ENCODE results near the gene EFEMP1. TPM values are rescaled to one million over a fixed set of nuclear protein-coding genes. Genes with fewer than 3 reads are reported as not detected.

Gene EFEMP1
- total RNA-seq, 1 experiment from 2014 or later, result 24.0 TPM

DNA sequence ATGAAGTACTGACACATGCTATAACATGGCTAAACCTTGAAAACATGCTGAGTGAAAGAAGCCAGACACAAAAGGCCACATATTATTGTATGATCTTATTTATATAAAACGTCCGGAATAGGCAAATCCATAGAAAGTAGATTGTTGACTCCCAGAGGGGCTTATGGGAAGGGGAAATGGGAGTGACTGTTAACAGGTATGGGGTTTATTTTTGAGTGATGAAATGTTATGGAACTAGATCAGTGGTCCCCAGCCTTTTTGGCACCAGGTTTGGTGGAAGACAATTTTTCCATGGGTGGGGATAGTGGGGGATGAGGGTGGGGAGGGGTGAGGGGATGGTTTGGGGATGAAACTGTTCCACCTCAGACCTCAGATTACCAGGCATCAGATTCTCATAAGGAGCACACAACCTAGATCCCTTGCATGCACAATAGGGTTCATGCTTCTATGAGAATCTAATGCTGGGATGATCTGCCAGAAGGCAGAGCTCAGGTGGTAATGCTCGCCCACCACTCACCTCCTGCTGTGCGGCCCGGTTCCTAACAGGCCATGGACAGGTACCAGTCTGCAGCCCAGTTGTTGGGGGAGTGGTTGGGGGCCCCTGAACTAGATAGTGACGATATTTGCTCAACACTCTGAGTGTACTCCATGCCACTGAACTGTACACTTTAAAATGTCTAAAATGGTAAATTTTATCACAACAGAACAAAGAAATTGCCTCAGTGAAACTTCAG, 59.1 kb downstream of the EFEMP1 start:
- Mint-ChIP-seq H3K4me1 (peaks cover 3% of the 10 kb centered on the region), H3K4me3 (no peak overlapping the region), H3K27me3 (ENCODE audit: low read depth) (no peaks in the 10 kb centered on the region), H3K9me3 (no peaks in the 10 kb centered on the region), H3K36me3 (no peaks in the 10 kb centered on the region), H3K27ac (no peak overlapping the region)
- ATAC-seq (no peak), DNase-seq (ENCODE audit: low spot score) (no peak)
- CTCF ChIA-PET, result no interaction called here
- POLR2A ChIA-PET, result no interaction called here
- TF ChIP-seq FOXP1 (CRISPR knock-in tag; IDR thresholded peaks at IDR 0.05; ENCODE audit: borderline replicate concordance) (no peak), TEAD1 (CRISPR knock-in tag; IDR thresholded peaks at IDR 0.05) (no peak), ZNF416 (CRISPR knock-in tag; IDR thresholded peaks at IDR 0.05) (no peak), JAZF1 (CRISPR knock-in tag; IDR thresholded peaks at IDR 0.05) (no peak), GRHL2 (CRISPR knock-in tag; IDR thresholded peaks at IDR 0.05; ENCODE audit: insufficient replicate concordance, severe bottlenecking) (no peak), ZNF671 (CRISPR knock-in tag; IDR thresholded peaks at IDR 0.05) (no peak), TCF7 (CRISPR knock-in tag; IDR thresholded peaks at IDR 0.05; ENCODE audit: low read depth) (no peak), GTF2I (CRISPR knock-in tag; conservative IDR thresholded peaks at IDR 0.05) (no peak), SOX15 (CRISPR knock-in tag; IDR thresholded peaks at IDR 0.05) (no peak), ZNF232 (CRISPR knock-in tag; IDR thresholded peaks at IDR 0.05) (no peak), CREM (CRISPR knock-in tag; IDR thresholded peaks at IDR 0.05) (no peak)
- TF ChIP-seq, protein P1, sequence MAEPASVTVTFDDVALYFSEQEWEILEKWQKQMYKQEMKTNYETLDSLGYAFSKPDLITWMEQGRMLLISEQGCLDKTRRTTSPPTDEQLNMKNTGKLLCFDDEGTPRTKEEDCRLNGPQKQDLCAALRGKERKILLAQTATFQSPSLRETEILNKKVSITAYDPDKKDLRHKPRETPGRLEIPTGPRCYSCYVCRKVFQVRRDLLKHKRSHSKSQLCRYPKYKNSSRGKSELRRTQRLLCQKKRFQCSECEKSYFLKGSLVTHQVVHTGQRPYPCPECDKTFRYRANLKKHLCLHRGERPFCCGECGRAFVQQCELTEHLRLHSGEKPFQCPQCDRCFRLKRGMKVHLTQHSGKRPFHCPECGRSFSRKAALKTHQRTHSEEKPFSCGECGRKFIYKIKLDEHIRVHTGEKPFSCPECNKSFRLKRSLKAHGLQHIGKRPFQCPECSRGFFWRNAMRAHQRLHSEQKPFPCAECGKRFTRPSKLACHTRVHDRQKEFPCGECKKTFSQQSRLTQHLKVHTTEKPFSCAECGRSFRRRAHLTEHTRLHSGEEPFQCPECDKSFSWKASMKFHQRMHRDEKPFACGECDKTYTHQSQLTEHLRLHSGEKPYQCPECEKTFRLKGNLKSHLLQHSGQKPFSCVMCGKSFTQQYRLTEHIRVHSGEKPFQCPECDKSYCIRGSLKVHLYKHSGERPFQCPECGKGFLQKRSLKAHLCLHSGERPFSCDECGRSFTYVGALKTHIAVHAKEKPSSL (CRISPR knock-in tag; conservative IDR thresholded peaks at IDR 0.05), result no peak
- TF ChIP-seq, protein P2, sequence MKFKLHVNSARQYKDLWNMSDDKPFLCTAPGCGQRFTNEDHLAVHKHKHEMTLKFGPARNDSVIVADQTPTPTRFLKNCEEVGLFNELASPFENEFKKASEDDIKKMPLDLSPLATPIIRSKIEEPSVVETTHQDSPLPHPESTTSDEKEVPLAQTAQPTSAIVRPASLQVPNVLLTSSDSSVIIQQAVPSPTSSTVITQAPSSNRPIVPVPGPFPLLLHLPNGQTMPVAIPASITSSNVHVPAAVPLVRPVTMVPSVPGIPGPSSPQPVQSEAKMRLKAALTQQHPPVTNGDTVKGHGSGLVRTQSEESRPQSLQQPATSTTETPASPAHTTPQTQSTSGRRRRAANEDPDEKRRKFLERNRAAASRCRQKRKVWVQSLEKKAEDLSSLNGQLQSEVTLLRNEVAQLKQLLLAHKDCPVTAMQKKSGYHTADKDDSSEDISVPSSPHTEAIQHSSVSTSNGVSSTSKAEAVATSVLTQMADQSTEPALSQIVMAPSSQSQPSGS (CRISPR knock-in tag; IDR thresholded peaks at IDR 0.05; ENCODE audit: borderline replicate concordance, low read depth), result no peak
- TF ChIP-seq, protein P3, sequence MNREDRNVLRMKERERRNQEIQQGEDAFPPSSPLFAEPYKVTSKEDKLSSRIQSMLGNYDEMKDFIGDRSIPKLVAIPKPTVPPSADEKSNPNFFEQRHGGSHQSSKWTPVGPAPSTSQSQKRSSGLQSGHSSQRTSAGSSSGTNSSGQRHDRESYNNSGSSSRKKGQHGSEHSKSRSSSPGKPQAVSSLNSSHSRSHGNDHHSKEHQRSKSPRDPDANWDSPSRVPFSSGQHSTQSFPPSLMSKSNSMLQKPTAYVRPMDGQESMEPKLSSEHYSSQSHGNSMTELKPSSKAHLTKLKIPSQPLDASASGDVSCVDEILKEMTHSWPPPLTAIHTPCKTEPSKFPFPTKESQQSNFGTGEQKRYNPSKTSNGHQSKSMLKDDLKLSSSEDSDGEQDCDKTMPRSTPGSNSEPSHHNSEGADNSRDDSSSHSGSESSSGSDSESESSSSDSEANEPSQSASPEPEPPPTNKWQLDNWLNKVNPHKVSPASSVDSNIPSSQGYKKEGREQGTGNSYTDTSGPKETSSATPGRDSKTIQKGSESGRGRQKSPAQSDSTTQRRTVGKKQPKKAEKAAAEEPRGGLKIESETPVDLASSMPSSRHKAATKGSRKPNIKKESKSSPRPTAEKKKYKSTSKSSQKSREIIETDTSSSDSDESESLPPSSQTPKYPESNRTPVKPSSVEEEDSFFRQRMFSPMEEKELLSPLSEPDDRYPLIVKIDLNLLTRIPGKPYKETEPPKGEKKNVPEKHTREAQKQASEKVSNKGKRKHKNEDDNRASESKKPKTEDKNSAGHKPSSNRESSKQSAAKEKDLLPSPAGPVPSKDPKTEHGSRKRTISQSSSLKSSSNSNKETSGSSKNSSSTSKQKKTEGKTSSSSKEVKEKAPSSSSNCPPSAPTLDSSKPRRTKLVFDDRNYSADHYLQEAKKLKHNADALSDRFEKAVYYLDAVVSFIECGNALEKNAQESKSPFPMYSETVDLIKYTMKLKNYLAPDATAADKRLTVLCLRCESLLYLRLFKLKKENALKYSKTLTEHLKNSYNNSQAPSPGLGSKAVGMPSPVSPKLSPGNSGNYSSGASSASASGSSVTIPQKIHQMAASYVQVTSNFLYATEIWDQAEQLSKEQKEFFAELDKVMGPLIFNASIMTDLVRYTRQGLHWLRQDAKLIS (CRISPR knock-in tag; IDR thresholded peaks at IDR 0.05; ENCODE audit: borderline replicate concordance), result no peak

DNA sequence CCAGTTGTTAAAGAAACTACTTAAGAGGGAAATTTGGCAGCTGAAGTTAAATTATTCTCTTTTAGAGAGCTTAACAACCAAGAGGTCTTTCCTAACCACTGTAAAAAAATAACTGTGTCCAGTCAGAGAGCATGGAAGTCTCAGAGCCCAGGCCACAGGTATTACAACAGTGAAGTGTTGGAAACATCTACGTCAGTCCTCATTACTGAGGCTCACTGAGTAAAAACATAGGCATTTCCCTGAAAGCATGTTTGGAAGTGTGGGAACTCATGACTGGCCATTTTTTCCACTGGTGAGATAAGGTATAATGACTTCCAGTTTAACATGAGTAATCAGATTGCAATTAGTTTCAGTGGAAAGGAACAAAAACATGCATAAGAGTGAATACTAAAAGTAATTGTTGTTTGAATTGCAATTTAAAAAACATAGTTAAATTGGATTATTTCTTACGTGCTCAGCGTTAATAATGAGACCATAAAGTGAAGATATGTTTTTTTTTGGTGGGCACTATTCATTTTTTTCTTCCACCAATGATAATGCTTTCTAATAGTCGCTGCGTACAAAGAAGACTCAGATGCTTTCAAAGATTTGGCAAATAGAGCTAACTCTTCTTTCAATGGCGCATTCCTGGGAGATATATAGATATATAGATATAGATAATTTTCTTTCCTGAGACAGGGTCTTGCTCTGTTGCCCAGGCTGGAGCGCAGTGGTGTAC, 60.8 kb downstream of the EFEMP1 start:
- no peaks in the 10 kb centered on the region for H3K36me3 Mint-ChIP-seq
- ATAC-seq (no peak), DNase-seq (ENCODE audit: low spot score) (no peak)
- H3K9me3 Mint-ChIP-seq, result no peaks in the 10 kb centered on the region
- no peaks in the 10 kb centered on the region for H3K27me3 Mint-ChIP-seq (ENCODE audit: low read depth)
- no peak overlapping the region for H3K4me3 Mint-ChIP-seq
- no peak overlapping the region for H3K27ac Mint-ChIP-seq
- H3K4me1 Mint-ChIP-seq, result peaks cover 3% of the 10 kb centered on the region
- ChIA-PET CTCF (no interaction called here), POLR2A (no interaction called here)
- TF ChIP-seq, protein P4, sequence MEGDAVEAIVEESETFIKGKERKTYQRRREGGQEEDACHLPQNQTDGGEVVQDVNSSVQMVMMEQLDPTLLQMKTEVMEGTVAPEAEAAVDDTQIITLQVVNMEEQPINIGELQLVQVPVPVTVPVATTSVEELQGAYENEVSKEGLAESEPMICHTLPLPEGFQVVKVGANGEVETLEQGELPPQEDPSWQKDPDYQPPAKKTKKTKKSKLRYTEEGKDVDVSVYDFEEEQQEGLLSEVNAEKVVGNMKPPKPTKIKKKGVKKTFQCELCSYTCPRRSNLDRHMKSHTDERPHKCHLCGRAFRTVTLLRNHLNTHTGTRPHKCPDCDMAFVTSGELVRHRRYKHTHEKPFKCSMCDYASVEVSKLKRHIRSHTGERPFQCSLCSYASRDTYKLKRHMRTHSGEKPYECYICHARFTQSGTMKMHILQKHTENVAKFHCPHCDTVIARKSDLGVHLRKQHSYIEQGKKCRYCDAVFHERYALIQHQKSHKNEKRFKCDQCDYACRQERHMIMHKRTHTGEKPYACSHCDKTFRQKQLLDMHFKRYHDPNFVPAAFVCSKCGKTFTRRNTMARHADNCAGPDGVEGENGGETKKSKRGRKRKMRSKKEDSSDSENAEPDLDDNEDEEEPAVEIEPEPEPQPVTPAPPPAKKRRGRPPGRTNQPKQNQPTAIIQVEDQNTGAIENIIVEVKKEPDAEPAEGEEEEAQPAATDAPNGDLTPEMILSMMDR (IDR thresholded peaks at IDR 0.05), result no peak
- TF ChIP-seq FOXJ3 (CRISPR knock-in tag; IDR thresholded peaks at IDR 0.05; ENCODE audit: borderline replicate concordance) (no peak), JUN (CRISPR knock-in tag; IDR thresholded peaks at IDR 0.05) (no peak)
- TF ChIP-seq, protein P5, sequence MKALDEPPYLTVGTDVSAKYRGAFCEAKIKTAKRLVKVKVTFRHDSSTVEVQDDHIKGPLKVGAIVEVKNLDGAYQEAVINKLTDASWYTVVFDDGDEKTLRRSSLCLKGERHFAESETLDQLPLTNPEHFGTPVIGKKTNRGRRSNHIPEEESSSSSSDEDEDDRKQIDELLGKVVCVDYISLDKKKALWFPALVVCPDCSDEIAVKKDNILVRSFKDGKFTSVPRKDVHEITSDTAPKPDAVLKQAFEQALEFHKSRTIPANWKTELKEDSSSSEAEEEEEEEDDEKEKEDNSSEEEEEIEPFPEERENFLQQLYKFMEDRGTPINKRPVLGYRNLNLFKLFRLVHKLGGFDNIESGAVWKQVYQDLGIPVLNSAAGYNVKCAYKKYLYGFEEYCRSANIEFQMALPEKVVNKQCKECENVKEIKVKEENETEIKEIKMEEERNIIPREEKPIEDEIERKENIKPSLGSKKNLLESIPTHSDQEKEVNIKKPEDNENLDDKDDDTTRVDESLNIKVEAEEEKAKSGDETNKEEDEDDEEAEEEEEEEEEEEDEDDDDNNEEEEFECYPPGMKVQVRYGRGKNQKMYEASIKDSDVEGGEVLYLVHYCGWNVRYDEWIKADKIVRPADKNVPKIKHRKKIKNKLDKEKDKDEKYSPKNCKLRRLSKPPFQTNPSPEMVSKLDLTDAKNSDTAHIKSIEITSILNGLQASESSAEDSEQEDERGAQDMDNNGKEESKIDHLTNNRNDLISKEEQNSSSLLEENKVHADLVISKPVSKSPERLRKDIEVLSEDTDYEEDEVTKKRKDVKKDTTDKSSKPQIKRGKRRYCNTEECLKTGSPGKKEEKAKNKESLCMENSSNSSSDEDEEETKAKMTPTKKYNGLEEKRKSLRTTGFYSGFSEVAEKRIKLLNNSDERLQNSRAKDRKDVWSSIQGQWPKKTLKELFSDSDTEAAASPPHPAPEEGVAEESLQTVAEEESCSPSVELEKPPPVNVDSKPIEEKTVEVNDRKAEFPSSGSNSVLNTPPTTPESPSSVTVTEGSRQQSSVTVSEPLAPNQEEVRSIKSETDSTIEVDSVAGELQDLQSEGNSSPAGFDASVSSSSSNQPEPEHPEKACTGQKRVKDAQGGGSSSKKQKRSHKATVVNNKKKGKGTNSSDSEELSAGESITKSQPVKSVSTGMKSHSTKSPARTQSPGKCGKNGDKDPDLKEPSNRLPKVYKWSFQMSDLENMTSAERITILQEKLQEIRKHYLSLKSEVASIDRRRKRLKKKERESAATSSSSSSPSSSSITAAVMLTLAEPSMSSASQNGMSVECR (CRISPR knock-in tag; IDR thresholded peaks at IDR 0.05; ENCODE audit: borderline replicate concordance), result no peak
- TF ChIP-seq, protein P6, sequence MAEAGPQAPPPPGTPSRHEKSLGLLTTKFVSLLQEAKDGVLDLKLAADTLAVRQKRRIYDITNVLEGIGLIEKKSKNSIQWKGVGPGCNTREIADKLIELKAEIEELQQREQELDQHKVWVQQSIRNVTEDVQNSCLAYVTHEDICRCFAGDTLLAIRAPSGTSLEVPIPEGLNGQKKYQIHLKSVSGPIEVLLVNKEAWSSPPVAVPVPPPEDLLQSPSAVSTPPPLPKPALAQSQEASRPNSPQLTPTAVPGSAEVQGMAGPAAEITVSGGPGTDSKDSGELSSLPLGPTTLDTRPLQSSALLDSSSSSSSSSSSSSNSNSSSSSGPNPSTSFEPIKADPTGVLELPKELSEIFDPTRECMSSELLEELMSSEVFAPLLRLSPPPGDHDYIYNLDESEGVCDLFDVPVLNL (CRISPR knock-in tag; IDR thresholded peaks at IDR 0.05; ENCODE audit: borderline replicate concordance, low read depth), result no peak

Measured in WTC11 (cell line).